NCI-H1105 treated with DMSO at 0.1 percent for 48 hours (cell line): Measurements from ENCODE around the gene TSSK6.

Experiments used
- DNase-seq: peaks from one replicate; lab custom pipeline; 2025; lab: John Stamatoyannopoulos, UW

The TSSK6 gene

GRCh38 chr19:19544954-19545591 lies 29.7 kb upstream of the TSSK6 start:
- no peak for DNase-seq

- DNase-seq: no peak
Measured at GRCh38 chr19:19544257-19544953, 29.1 kb upstream of the TSSK6 start.

GRCh38 chr19:19543640-19544039 lies 28.3 kb upstream of the TSSK6 start:
- DNase-seq: no peak

DNA sequence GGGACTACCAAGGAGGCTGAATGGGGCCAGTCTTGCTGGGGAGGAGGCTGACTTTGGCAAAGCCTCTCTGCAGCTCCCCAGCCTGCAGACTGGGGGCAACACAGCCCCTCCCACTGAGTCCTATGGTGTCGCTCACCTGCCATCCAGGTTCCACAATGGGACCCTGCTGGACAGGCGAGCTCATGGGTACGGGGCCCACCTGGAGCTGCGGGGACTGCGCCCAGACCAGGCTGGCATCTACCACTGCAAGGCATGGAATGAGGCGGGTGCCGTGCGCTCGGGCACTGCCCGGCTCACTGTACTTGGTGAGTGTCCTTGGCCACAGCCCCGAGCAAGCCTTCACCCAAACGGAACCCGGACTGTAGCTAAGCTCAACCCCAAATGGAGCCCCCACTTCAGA lies 27.8 kb upstream of the TSSK6 start:
- no peak for DNase-seq

GRCh38 chr19:19542507-19542906 lies 27.2 kb upstream of the TSSK6 start:
- no peak for DNase-seq

GRCh38 chr19:19541616-19542015 lies 26.3 kb upstream of the TSSK6 start:
- DNase-seq: no peak

GRCh38 chr19:19540715-19541515 lies 25.6 kb upstream of the TSSK6 start:
- DNase-seq: no peak

- DNase-seq: no peak
Measured at GRCh38 chr19:19540064-19540714, 24.8 kb upstream of the TSSK6 start.

DNA sequence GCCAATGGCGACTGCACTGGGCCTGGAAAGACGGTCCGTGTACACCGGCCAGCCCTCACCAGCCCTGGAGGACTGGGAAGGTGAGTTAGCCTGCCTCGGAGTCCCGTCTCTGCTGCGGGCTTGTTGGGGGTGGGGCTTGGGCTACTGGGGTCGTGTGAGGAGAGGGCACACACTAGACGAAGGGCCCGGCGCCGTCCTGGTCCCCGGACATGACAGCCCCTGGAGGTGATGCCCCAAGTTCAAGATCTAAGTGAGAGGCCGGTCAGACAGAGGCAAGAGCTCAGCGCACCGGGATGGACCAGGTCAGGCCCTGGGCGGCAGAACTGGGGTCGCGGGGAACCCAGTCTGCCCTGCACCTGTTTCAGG lies 24.3 kb upstream of the TSSK6 start:
- DNase-seq: no peak

- DNase-seq: no peak
Measured at GRCh38 chr19:19538785-19539166, 23.4 kb upstream of the TSSK6 start.

DNA sequence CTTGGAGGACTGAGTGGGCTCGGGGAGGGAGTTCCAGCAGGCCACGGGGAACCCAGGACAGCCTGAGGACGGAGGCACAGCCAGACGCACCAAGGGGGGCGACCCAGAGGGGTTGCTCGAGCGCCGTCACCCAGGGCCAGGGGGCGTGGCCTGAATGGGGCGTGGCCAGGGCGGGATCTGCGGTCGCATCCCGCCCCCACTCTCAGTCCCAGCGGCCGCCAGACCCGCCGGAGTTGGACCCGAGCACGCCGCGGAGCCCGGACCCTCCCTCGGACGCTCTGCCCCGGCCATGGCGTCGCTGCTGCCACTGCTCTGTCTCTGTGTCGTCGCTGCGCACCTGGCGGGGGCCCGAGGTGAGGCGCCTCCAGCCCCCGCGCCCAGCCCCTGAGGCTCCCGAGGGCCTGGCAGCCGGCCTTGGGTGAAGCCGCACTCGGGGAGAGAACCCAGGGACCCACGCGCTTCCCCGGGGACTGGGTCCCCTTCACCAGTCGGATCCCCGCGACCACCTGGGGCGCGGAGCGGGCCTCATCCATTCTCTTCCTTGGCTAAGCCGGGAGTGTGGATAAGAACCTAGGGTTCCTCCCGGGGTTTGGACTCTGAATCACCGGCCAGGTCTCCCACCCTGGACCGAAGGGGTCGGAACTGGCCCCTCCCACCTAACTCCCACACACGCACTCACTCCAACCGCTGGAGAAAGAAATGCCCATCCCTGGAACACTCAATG lies 22.9 kb upstream of the TSSK6 start, which contains the start of gene CILP2:
Gene CILP2 (plus strand): TSS at position 205 of the 724 bp plus-strand sequence. CDS start 85 bp downstream, at position 290.
- peak; percentile 51 for DNase-seq

- DNase-seq: peak; percentile 39
Measured at GRCh38 chr19:19537075-19538048, 22.0 kb upstream of the TSSK6 start.

- DNase-seq: no peak
Measured at GRCh38 chr19:19535311-19536191, 20.2 kb upstream of the TSSK6 start.

DNA sequence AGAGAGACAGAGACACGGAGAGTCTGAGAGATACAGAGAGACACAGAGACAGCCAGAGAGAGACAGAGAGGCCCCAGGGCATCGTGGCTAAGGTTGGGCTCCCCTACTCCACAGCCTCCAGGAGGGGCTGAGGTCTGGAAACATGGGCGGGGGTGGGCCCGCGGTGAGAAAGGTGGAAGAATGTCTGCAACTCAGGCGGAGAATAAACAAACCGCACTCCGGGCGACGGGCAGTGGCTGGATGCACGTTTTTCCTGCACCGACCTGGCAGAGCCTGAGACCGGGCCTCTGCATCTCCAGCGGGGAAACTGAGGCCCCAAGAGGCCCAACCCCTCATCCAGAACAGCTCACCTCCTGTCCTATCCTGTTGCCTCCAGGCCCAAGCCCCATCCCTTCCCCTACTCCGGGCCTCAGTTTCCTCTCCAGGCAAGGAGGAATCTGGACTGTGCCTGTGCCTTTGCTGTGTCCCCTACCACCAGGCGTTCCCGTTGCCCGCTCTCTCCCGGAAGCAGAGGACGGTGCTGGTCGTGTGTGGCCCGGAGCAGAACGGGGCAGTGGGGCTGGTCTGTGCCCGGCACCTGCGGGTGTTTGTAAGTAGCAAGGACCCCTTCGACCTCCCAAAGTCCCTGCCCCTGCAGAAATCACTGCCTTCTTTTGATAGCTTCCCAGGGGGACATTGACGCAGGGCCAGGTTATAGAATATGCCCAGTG lies 19.4 kb upstream of the TSSK6 start:
- DNase-seq: no peak

GRCh38 chr19:19533841-19534240 lies 18.5 kb upstream of the TSSK6 start:
- DNase-seq: no peak

GRCh38 chr19:19532806-19533701 lies 17.7 kb upstream of the TSSK6 start:
- no peak for DNase-seq

DNA sequence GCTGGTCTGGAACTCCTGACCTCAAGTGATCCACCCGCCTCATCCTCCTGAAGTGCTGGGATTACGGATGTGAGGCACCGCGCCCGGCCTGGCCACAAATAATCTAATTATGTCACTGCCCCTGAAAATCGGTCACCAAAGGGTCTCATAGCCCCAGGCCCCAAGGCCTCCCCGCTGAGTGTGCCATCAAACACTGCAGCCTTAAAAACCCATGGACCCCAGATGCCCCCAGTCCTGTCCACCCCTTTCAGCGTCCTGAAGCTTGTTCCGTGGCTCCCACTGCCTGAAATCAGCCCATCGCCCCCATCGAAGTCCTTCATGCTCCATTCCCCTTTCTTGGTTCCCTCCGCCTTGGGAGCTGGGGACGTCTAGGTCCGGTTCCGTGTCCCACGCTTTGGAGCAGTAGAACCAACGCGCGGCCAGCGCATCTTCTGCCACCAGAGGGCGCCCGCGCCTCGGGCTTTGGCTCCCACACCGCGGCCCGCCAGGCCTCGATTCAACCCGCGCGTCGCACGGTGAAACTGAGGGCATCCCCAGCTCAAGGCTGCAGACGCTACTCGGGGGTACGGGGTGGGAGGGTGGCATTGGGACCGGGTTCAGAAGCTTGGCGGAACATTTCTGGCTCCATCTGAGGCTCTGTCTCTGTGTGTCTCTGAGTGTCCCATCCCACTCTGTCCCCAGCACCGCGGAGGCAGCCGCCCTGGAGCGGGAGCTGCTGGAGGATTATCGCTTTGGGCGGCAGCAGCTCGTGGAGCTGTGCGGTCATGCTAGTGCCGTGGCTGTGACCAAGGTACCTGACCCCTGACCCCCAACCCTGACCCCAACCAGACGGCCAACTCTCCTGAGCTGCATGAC lies 16.8 kb upstream of the TSSK6 start:
- peak; percentile 39 for DNase-seq
